ENCODE data around the gene KRTAP9-4.

DNA sequence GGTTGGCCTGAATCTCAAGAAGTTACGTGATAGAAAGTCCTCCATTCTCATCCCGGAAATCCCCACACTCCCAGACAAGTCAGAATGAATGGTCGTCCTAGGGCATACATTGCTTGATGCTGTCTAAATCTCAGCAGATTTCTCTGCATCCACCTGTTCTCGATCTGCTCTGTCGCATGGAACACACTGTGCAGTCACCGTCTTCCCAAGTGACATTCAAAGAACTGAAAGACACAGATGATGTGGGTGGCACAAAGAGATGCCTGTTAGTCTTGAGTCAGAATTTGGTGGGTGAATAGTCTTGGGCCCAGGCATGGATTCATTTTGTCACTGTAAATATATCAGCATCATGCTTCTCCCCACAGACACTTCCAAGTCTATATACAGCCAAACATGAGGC lies 17.8 kb upstream of the KRTAP9-4 start:
- TF ChIP-seq POLR2A (IDR thresholded peaks at IDR 0.05) (no peak), EP300 (IDR thresholded peaks at IDR 0.05) (no peak), POLR2AphosphoS5 (IDR thresholded peaks at IDR 0.05) (no peak)
- TF ChIP-seq, protein P1, sequence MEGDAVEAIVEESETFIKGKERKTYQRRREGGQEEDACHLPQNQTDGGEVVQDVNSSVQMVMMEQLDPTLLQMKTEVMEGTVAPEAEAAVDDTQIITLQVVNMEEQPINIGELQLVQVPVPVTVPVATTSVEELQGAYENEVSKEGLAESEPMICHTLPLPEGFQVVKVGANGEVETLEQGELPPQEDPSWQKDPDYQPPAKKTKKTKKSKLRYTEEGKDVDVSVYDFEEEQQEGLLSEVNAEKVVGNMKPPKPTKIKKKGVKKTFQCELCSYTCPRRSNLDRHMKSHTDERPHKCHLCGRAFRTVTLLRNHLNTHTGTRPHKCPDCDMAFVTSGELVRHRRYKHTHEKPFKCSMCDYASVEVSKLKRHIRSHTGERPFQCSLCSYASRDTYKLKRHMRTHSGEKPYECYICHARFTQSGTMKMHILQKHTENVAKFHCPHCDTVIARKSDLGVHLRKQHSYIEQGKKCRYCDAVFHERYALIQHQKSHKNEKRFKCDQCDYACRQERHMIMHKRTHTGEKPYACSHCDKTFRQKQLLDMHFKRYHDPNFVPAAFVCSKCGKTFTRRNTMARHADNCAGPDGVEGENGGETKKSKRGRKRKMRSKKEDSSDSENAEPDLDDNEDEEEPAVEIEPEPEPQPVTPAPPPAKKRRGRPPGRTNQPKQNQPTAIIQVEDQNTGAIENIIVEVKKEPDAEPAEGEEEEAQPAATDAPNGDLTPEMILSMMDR (IDR thresholded peaks at IDR 0.05), result no peak

All from gastroesophageal sphincter (tissue), 3 donors.